ENCODE measurements around the gene MAJIN.
"Not testable (repeated sequence)": the region's sequence is repeated elsewhere in the genome, so short reads cannot be mapped to it uniquely, and the experiment has no call there.

The MAJIN gene

DNA sequence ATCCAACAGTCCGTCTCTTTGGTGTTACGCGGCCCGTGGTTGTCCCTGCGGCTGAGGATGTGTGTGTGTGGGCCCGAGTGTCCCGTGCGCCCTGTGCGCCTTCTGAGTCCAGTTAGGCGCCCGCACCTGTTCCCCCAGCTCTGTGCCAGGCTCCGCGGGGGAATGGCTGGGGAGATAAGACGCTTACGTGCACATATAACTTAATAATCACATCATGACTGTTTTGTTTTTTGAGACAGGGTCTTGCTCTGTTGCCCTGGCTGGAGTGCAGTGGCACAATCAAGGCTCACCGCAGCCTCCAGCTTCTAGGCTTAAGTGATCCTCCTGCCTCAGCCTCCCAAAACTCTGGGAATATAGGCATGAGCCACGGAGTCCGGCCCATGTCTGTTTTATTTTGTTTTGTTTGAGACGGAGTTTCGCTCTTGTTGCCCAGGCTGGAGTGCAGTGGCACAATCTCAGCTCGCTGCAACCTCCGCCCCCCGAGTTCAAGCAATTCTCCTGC is 42.9 kb upstream of the MAJIN start:
- TF ChIP-seq CTCF (IDR thresholded peaks at IDR 0.05; ENCODE audit: low read depth, low read length): no peak
- DNase-seq (ENCODE audit: low read depth, low spot score): no peak
- peak overlapping the region; percentile 69 for H3K4me3 ChIP-seq (ENCODE audit: low read depth, low read length)
- in situ Hi-C loops (cut with HindIII; ENCODE audit: low sequenced_read_pairs): no loop called here

DNA sequence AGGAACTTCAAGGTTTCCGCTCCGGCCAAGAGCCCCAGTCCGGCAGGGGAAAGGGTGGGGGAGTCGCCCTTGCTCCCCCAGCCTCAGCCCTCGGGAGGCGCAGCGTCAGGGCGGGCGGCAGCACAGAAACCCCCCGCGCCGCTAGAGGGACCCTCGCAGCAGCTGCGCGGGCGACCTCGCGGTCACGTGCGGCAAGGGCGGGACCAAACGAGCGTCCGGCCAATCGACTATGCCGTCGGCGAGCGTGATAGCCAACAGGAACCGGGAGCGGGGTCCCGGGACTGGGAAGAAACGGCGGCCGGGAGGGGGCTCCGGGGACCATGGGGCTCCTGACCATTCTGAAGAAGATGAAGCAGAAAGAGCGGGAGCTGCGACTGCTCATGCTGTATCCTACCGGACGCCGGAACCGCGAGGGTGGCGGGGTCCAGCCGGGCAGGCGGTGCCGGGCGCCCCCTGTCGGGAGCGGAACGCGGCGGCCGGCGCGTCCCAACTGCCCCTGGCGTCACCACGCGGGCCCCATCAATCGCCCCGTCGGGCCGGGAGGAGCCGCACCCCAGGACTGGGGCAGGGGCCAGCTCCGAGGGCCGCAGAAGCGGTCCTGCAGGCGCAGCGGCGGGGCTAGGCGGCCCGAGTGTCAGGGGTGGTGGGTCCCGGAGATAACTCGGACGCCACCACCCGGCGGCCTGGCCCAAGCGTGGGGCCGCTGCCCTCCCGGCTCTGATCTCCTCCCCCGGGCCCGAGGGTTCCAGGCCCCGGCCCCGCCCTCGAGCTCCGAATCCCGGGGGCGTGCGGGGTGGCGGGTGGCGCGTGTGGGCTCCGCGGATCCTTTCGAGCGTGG is 42.2 kb upstream of the MAJIN start, which contains the start of gene ARL2:
Gene ARL2, plus strand, starts transcription at position 273 of the 838 bp plus-strand sequence. Its CDS starts 48 bp downstream, at position 321.
- peak; percentile 90 for DNase-seq (ENCODE audit: low read depth, low spot score)
- peak within 1 kb of the TSS; percentile 69 for H3K4me3 ChIP-seq (ENCODE audit: low read depth, low read length)
- peak; percentile 67 for TF ChIP-seq CTCF (IDR thresholded peaks at IDR 0.05; ENCODE audit: low read depth, low read length)
- in situ Hi-C loops (cut with HindIII; ENCODE audit: low sequenced_read_pairs): no loop called here

GRCh38 chr11:65013130-65013887 is 41.4 kb upstream of the MAJIN start:
- peak; percentile 88 for TF ChIP-seq CTCF (IDR thresholded peaks at IDR 0.05; ENCODE audit: low read depth, low read length)
- in situ Hi-C loops (cut with HindIII; ENCODE audit: low sequenced_read_pairs): no loop called here
- DNase-seq (ENCODE audit: low read depth, low spot score): peak; percentile 87
- H3K4me3 ChIP-seq (ENCODE audit: low read depth, low read length): peak overlapping the region; percentile 69

DNA sequence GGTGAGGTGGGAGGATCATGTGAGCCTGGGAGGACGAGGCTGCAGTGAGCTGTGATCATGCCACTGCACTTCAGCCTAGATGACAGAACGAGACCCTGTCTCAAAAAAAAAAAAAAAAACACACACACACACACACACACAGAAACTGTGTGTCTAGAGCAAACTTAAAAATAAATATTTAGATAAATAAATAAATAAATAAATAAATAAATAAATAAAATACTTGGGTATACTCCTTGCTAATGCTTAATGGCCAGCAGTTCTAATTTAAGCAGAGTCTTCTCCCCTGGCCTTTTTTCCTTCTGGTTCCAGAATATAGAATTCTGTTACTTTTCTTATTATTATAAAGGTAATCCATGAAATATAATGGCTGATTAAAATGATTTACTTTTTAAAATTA is 37.0 kb upstream of the MAJIN start:
- in situ Hi-C loops (cut with HindIII; ENCODE audit: low sequenced_read_pairs): no loop called here
- no peak overlapping the region for H3K4me3 ChIP-seq (ENCODE audit: low read depth, low read length)
- no peak for DNase-seq (ENCODE audit: low read depth, low spot score)
- TF ChIP-seq CTCF (IDR thresholded peaks at IDR 0.05; ENCODE audit: low read depth, low read length): no peak

DNA sequence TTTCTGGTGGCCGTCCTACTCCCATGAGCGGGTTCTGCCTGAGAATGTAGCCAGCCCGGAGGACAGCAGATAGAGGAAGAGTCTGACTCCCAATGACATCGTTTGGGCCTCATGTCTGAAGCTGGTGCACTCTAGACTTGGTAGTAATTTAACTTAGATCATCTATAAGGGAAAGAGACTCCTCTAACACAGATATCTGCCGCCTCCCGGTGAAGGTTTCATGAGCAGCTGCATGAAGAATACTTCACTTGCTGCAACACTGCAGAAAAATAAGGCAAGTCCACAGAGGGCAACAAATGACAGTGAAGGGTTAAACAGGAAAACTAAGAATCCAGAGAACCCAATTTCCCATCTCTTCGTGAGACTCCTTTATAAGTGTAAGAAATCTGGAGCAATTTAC is 36.1 kb upstream of the MAJIN start:
- in situ Hi-C loops (cut with HindIII; ENCODE audit: low sequenced_read_pairs): no loop called here
- no peak for DNase-seq (ENCODE audit: low read depth, low spot score)
- TF ChIP-seq CTCF (IDR thresholded peaks at IDR 0.05; ENCODE audit: low read depth, low read length): no peak
- no peak overlapping the region for H3K4me3 ChIP-seq (ENCODE audit: low read depth, low read length)

DNA sequence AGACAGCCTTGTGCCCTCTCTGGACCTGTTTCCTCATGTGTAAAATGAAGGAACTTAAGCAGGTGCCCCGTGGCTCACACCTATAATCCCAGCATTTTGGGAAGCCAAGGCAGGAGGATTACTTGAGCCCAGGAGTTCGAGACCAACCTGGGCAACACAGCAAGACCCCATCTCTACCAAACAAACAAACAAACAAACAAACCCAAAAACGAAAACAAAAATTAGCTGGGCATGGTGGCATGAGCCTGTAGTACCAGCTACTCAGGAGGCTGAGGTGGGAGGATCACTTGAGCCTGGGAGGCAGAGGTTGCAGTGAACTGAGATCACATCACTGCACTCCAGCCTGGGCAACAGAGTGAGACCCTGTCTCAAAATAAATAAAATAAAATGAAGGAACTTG is 32.1 kb upstream of the MAJIN start:
- DNase-seq (ENCODE audit: low read depth, low spot score); in situ Hi-C loops (cut with HindIII; ENCODE audit: low sequenced_read_pairs); H3K4me3 ChIP-seq (ENCODE audit: low read depth, low read length): not testable (repeated sequence)

DNA sequence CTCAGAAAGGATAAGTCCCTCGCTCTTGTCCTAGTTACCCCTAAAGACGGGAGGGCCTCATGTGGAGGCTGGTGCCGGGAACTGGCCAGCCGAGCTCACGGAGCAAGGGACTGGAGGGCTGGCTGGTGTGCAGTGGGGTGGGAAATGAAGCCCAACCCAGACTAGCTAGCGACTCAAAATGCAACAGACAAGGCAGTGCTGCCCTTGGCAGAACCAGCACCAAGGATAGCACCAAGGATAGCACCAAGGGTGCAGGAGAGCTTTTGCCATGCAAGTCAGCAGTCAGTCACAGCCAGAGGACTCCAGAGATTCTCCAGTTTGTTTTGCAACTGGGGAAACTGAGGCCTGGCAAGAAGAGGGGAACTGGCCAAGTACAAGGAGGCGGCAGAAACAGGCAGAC is 31.4 kb upstream of the MAJIN start:
- in situ Hi-C loops (cut with HindIII; ENCODE audit: low sequenced_read_pairs): no loop called here
- H3K4me3 ChIP-seq (ENCODE audit: low read depth, low read length): no peak overlapping the region
- DNase-seq (ENCODE audit: low read depth, low spot score): peak; percentile 28
- no peak for TF ChIP-seq CTCF (IDR thresholded peaks at IDR 0.05; ENCODE audit: low read depth, low read length)

All from astrocyte of the spinal cord (primary cell).